ENCODE measurements around the gene TATDN2. TPM values are rescaled to one million over a fixed set of nuclear protein-coding genes. Genes with fewer than 3 reads are reported as not detected.
A peak's percentile ranks its signal among the peaks of the same experiment; 100 is the strongest.

The TATDN2 gene
- total RNA-seq, 1 donor from 2014 or later = 31.8 TPM

DNA sequence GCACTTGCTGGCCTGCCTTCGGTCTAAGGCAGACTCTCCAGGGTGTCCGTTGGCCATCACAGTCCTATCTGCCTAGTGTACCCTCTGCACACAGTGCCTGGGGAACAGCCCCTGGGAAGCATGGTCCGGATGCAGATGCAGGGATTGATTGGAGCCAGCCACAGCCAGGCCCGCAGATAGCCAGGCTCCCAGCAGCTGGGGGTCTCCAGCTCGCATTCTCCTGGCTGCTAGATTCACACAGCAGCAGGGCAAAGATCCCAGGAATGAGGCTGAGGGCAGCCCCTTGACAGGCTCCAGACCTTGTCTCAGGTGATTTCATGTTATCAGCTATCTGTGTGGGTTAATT lies 42.1 kb upstream of the TATDN2 start:
- Mint-ChIP-seq H3K27ac (ENCODE audit: unreplicated experiment) (peak overlapping the region; percentile 90), H3K27me3 (ENCODE audit: low read depth) (no peaks in the 10 kb centered on the region), H3K4me3 (ENCODE audit: unreplicated experiment) (no peak overlapping the region), H3K36me3 (ENCODE audit: low read depth) (no peaks in the 10 kb centered on the region), H3K4me1 (ENCODE audit: low read depth) (peaks cover 20% of the 10 kb centered on the region), H3K9me3 (ENCODE audit: low read depth) (no peaks in the 10 kb centered on the region)
- DNase-seq (ENCODE audit: low spot score) = no peak
- TF ChIP-seq, protein P1, sequence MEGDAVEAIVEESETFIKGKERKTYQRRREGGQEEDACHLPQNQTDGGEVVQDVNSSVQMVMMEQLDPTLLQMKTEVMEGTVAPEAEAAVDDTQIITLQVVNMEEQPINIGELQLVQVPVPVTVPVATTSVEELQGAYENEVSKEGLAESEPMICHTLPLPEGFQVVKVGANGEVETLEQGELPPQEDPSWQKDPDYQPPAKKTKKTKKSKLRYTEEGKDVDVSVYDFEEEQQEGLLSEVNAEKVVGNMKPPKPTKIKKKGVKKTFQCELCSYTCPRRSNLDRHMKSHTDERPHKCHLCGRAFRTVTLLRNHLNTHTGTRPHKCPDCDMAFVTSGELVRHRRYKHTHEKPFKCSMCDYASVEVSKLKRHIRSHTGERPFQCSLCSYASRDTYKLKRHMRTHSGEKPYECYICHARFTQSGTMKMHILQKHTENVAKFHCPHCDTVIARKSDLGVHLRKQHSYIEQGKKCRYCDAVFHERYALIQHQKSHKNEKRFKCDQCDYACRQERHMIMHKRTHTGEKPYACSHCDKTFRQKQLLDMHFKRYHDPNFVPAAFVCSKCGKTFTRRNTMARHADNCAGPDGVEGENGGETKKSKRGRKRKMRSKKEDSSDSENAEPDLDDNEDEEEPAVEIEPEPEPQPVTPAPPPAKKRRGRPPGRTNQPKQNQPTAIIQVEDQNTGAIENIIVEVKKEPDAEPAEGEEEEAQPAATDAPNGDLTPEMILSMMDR (IDR thresholded peaks at IDR 0.05) = no peak

DNA sequence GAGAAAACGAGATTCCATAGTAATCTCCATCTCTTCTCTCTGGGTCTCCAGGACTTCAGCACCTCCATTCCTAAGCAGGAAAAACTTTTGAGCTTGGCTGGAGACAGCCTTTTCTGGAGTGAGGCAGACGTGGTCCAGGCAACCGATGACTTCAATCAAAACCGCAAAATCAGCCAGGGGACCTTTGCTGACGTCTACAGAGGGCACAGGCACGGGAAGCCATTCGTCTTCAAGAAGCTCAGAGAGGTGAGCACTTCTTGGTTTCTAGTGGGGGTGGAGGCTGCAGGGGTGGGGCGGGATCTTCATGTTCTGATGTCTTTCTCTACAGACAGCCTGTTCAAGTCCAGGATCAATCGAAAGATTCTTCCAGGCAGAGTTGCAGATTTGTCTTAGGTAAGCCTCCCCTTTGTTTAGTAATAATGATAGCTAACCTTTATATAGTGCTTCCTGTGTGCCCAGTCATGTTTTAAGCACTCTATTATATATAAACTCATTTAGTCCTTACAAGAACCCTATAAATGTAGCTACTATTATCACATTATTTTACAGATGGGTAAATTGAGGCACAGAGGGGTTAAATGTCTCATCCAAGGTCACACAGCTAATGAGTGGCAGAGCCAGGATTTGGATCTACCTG lies 35.0 kb upstream of the TATDN2 start:
- H3K9me3 Mint-ChIP-seq (ENCODE audit: low read depth) = peaks cover 6% of the 10 kb centered on the region
- no peaks in the 10 kb centered on the region for H3K27me3 Mint-ChIP-seq (ENCODE audit: low read depth)
- TF ChIP-seq, protein P1 (IDR thresholded peaks at IDR 0.05) = no peak
- peaks cover 11% of the 10 kb centered on the region for H3K36me3 Mint-ChIP-seq (ENCODE audit: low read depth)
- H3K4me1 Mint-ChIP-seq (ENCODE audit: low read depth) = no peaks in the 10 kb centered on the region
- H3K27ac Mint-ChIP-seq (ENCODE audit: unreplicated experiment) = no peak overlapping the region
- H3K4me3 Mint-ChIP-seq (ENCODE audit: unreplicated experiment) = no peak overlapping the region
- DNase-seq (ENCODE audit: low spot score) = no peak

DNA sequence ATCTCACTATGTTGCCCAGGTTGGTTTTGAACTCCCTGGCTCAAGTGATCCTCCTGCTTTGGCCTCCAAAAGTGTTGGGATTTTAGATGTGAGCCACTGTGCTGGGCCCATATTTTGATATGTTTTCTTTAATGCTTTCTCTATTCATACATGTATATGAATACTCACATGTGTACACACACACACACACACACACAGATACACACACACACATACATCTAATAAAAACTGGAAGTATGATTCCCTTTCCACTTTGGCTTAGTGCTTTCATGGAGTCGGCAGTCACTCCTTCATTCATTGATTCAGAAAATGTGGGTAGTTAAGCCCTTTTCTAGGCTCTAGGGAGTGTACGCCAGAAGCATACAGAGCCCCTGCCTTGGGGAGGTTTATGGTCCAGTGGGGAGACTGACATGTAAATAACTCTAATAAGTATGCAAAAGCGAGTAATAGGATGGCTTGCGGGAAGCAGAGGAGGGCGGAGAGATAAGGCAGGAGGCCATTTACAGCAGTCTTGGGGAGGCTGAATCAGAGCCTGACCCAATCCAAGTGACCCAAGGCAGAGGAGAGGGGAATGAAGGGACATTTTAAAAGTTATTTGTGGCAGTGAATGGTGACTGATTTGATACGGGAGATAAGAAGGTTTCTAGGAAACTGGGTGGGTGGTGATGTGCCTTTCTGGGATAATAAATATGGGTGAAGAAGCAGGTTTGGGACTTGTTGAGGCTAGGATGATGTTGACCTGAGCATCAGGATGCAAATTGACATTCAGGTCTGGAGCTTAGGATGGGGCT lies 32.5 kb upstream of the TATDN2 start:
- H3K27me3 Mint-ChIP-seq (ENCODE audit: low read depth) = no peaks in the 10 kb centered on the region
- peaks cover 13% of the 10 kb centered on the region for H3K36me3 Mint-ChIP-seq (ENCODE audit: low read depth)
- H3K4me1 Mint-ChIP-seq (ENCODE audit: low read depth) = no peaks in the 10 kb centered on the region
- H3K27ac Mint-ChIP-seq (ENCODE audit: unreplicated experiment) = no peak overlapping the region
- TF ChIP-seq, protein P1 (IDR thresholded peaks at IDR 0.05) = no peak
- no peak for DNase-seq (ENCODE audit: low spot score)
- peaks cover 6% of the 10 kb centered on the region for H3K9me3 Mint-ChIP-seq (ENCODE audit: low read depth)
- no peak overlapping the region for H3K4me3 Mint-ChIP-seq (ENCODE audit: unreplicated experiment)

DNA sequence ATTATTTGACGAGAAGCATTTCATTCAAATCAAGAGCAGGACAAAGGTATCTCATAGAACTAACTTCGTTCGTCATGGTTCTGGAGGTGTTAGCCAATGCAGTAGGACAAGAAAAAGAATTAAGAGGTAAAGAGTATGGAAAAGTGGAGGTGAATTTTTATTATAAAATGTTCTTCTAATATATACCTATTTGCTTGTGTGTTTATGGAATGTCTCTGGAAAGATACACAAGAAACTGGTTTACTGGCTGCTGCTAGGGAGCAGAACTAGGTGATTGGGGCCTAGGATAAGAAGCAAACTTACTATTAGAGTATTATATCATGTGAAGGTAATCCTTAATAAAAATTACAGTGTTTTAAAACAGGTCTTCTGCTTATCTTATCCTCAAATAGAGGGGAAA lies 30.9 kb upstream of the TATDN2 start:
- Mint-ChIP-seq H3K4me3 (ENCODE audit: unreplicated experiment) (no peak overlapping the region), H3K27ac (ENCODE audit: unreplicated experiment) (no peak overlapping the region), H3K36me3 (ENCODE audit: low read depth) (peaks cover 15% of the 10 kb centered on the region), H3K4me1 (ENCODE audit: low read depth) (no peaks in the 10 kb centered on the region), H3K27me3 (ENCODE audit: low read depth) (no peaks in the 10 kb centered on the region), H3K9me3 (ENCODE audit: low read depth) (peaks cover 6% of the 10 kb centered on the region)
- DNase-seq (ENCODE audit: low spot score) = no peak
- TF ChIP-seq, protein P1 (IDR thresholded peaks at IDR 0.05) = no peak

DNA sequence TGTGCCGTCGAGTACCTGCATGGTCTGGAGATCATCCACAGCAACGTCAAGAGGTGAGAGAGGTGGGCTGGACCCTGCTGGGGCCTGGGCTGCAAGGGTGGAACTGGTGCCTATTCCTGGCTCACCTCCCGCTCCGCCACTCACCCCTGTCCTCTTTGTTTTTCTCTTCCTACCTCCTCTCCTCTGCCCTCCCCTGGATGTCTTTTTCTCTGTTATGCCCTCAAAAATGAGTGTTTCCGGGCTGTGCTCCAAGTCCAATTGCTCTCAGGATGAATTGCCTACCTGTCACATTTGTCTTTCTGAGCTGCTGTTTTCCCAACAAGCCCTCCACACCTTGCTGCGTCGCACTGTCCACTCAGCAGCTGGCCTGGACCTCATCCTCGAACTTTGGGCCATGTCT lies 28.5 kb upstream of the TATDN2 start:
- Mint-ChIP-seq H3K36me3 (ENCODE audit: low read depth) (peaks cover 18% of the 10 kb centered on the region), H3K27ac (ENCODE audit: unreplicated experiment) (peak overlapping the region; percentile 45), H3K9me3 (ENCODE audit: low read depth) (peaks cover 6% of the 10 kb centered on the region), H3K27me3 (ENCODE audit: low read depth) (no peaks in the 10 kb centered on the region), H3K4me3 (ENCODE audit: unreplicated experiment) (no peak overlapping the region), H3K4me1 (ENCODE audit: low read depth) (peaks cover 2% of the 10 kb centered on the region)
- TF ChIP-seq, protein P1 (IDR thresholded peaks at IDR 0.05) = no peak
- no peak for DNase-seq (ENCODE audit: low spot score)

Measured in chondrocyte (in vitro differentiated cells).